Cardiac muscle cell (in vitro differentiated cells and primary cell): ENCODE results near the gene ARHGAP35. TPM values are rescaled to one million over a fixed set of nuclear protein-coding genes. Genes with fewer than 3 reads are reported as not detected.

ENCODE experiments used
- DNase-seq, 2 donors: peaks; one replicate each; pipeline versions ENCODE4 v3.0.0 to v3.0.0-alpha.2; 2010 to 2017; ENCODE audit warnings: low read depth in 1 of 2, low spot score in 1 of 2
- H3K27ac ChIP-seq: fragments of 200-600 bp; sonication (generic); 2 replicates; pipeline ENCODE4 v1.5.1; 2016
- H3K27me3 ChIP-seq: fragments of 200-600 bp; sonication (generic); 2 replicates; pipeline ENCODE4 v1.6.0; 2016; ENCODE audit warnings: control low read depth
- H3K36me3 ChIP-seq: fragments of 200-600 bp; sonication (generic); 2 replicates; pipeline ENCODE4 v1.5.1; 2016; ENCODE audit warnings: control low read depth
- H3K4me1 ChIP-seq: fragments of 200-600 bp; sonication (generic); 2 replicates; pipeline ENCODE4 v1.8.1; 2017; ENCODE audit warnings: low read depth, mild to moderate bottlenecking, mixed run types
- H3K4me3 ChIP-seq: fragments of 200-600 bp; sonication (generic); 2 replicates; pipeline ENCODE4 v1.5.1; 2016; ENCODE audit warnings: mild to moderate bottlenecking
- H3K9me3 ChIP-seq: fragments of 200-600 bp; sonication (generic); 2 replicates; pipeline ENCODE4 v1.5.1; 2017; ENCODE audit warnings: low read depth, mild to moderate bottlenecking, control low read depth
- polyA plus RNA-seq: library from polyadenylated mRNA; unstranded; fragments of >200 nt; fragmentation: Nextera tagmentation; extraction: Ambion mirVana; gene quantifications from 2 replicates; pipeline ENCODE4 v1.2.1, GENCODE V29; 2016
- total RNA-seq: library from RNA; depleted of rRNA; stranded (reverse); fragments of >200 nt; gene quantifications from 2 replicates; pipeline ENCODE4 v1.2.3, GENCODE V29; 2016
- TF ChIP-seq, protein P1 (sequence below): IDR thresholded peaks from 2 replicates; pipeline ENCODE4 v1.5.1; 2012; ENCODE audit warnings: low read depth, mild to moderate bottlenecking, low read length

Gene ARHGAP35
- total and polyA plus RNA-seq, 2 experiments from 2014 or later, result 15.9 to 36.9 TPM

GRCh38 chr19:46830864-46831263 lies 29.9 kb upstream of the ARHGAP35 start:
- no peak overlapping the region for H3K4me3 ChIP-seq
- no peaks in the 10 kb centered on the region for H3K36me3 ChIP-seq
- TF ChIP-seq, protein P1, sequence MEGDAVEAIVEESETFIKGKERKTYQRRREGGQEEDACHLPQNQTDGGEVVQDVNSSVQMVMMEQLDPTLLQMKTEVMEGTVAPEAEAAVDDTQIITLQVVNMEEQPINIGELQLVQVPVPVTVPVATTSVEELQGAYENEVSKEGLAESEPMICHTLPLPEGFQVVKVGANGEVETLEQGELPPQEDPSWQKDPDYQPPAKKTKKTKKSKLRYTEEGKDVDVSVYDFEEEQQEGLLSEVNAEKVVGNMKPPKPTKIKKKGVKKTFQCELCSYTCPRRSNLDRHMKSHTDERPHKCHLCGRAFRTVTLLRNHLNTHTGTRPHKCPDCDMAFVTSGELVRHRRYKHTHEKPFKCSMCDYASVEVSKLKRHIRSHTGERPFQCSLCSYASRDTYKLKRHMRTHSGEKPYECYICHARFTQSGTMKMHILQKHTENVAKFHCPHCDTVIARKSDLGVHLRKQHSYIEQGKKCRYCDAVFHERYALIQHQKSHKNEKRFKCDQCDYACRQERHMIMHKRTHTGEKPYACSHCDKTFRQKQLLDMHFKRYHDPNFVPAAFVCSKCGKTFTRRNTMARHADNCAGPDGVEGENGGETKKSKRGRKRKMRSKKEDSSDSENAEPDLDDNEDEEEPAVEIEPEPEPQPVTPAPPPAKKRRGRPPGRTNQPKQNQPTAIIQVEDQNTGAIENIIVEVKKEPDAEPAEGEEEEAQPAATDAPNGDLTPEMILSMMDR, result no peak
- H3K4me1 ChIP-seq, result no peaks in the 10 kb centered on the region
- no peak for DNase-seq
- H3K9me3 ChIP-seq, result no peaks in the 10 kb centered on the region
- no peaks in the 10 kb centered on the region for H3K27me3 ChIP-seq
- no peak overlapping the region for H3K27ac ChIP-seq

- TF ChIP-seq, protein P1, result no peak
- H3K27me3 ChIP-seq, result no peaks in the 10 kb centered on the region
- no peaks in the 10 kb centered on the region for H3K4me1 ChIP-seq
- H3K27ac ChIP-seq, result no peak overlapping the region
- DNase-seq, result no peak
- no peaks in the 10 kb centered on the region for H3K9me3 ChIP-seq
- peaks cover 5% of the 10 kb centered on the region for H3K36me3 ChIP-seq
- H3K4me3 ChIP-seq, result no peak overlapping the region
Observed at GRCh38 chr19:46834121-46834520, 26.7 kb upstream of the ARHGAP35 start.

- Histone ChIP-seq H3K9me3 (no peaks in the 10 kb centered on the region), H3K4me3 (no peak overlapping the region), H3K27me3 (no peaks in the 10 kb centered on the region), H3K27ac (no peak overlapping the region), H3K36me3 (peaks cover 5% of the 10 kb centered on the region), H3K4me1 (no peaks in the 10 kb centered on the region)
- TF ChIP-seq, protein P1, result no peak
- DNase-seq, result no peak
Observed at GRCh38 chr19:46834984-46835383, 25.8 kb upstream of the ARHGAP35 start.

DNA sequence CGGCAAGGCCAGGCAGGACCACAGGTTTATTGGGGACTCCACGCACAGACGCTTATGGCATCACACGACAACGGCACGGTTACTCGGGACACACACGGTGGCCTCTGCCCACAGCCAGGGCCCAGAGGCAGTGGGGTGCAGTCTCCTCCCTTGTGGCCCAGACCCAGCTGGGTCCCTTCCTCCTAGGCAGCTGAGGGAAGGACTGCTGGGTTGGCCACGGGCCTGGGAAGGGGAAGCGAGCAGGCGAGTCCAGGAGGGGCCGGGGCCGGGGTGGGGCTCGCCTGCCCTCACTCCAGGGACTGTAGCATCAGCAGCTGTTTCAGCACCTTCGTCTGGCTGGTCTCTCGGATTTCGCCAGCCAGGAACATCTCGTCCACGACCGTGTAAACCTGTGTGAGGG lies 22.6 kb upstream of the ARHGAP35 start:
- Histone ChIP-seq H3K36me3 (peaks cover 5% of the 10 kb centered on the region), H3K9me3 (no peaks in the 10 kb centered on the region), H3K4me3 (no peak overlapping the region), H3K4me1 (no peaks in the 10 kb centered on the region), H3K27ac (no peak overlapping the region), H3K27me3 (no peaks in the 10 kb centered on the region)
- no peak for DNase-seq
- TF ChIP-seq, protein P1, result no peak

DNA sequence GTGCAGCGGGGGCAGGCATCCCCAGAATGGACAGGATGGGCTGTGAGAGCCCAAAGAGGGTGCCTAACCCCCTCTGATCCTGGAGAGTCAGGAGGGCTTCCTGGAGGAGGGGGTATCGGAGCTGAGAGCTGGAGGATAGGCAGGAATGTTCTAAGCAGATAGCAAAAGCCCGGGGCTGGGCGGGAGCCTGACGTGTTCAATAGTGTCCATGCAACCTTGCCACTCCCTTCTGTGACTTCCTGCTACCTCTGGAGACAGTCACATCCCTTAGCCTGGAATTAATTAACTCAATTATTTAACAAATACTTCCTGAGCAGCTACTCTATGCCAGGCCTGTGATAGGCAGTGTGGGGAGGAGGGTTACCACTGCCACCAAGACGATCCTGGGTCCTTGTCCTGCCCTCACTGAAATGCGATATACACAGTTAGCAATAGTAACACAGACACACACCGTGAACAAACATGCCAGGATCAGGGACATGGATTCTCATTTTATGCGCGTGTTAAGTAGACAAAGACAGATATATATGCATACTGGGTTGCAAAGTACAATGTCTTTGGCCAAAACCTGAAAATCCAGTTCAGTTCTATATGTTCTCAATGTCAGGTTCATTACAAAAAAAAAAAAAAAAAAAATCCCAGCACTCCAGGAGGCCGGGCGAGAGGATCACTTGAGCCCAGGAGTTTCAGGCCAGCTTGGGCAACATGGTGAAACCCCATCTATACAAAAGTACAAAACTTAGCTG lies 20.9 kb upstream of the ARHGAP35 start:
- TF ChIP-seq, protein P1, result no peak
- no peaks in the 10 kb centered on the region for H3K27me3 ChIP-seq
- peaks cover 5% of the 10 kb centered on the region for H3K36me3 ChIP-seq
- H3K4me3 ChIP-seq, result no peak overlapping the region
- H3K27ac ChIP-seq, result no peak overlapping the region
- no peaks in the 10 kb centered on the region for H3K4me1 ChIP-seq
- H3K9me3 ChIP-seq, result no peaks in the 10 kb centered on the region
- no peak for DNase-seq
